Measurements from ENCODE around the gene PRKCH.
"Not testable (repeated sequence)": the region's sequence is repeated elsewhere in the genome, so short reads cannot be mapped to it uniquely, and the experiment has no call there.

Gene PRKCH

DNA sequence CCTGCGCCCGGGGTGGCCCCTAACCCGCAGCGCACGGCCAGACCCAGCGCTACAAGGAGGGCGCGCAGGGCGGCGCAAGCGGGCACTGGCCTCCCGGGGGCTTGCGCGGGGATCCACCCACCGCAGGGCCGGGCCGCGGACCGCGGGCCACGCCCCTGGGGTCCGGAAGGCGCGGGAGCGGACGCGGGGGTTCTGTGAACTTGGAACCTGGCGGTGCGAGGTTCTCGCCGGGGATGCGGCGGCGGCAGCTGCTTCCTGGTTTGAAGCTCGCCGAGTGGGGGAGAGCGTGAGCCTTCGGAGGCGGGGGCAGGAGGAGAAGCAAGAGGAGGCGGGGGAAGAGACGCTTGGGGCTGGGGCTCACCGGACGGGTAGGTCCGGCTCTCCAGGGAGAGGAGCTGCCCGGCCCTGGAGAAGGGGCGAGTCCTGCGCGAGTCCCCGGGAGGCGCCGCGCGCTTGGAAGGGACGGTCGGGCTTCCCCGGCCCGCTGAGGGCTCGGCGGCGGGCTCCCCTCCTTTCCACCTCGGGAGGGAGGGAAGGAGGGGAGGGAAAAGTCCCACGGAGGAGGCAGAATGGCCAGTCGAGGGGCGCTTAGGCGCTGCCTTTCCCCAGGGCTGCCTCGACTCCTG, at the start of gene PRKCH:
PRKCH (plus strand) TSS at position 195 of the 626 bp plus-strand sequence. CDS start 523 bp downstream, outside the sequence.
- DNase-seq = peak; percentile 55

DNA sequence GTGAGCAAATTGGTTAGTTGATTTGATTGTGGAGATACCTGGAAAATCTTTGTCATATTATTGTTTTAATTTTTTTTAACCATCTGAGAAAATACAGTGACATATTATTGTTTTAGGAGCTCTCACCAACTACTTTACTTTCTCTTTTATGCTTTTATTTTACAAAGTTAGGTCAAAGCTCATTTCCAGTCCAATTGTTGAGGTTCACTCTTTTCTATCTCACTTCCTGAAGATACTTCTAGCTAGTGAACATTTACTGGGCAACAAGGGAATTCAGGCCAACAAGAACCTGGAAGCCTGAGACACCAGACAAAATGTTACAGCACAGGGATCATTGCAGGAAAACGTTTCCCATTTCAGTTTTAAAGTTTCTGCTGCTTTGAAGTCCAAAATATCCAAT, 44.1 kb upstream of the PRKCH start:
- DNase-seq = no peak

DNA sequence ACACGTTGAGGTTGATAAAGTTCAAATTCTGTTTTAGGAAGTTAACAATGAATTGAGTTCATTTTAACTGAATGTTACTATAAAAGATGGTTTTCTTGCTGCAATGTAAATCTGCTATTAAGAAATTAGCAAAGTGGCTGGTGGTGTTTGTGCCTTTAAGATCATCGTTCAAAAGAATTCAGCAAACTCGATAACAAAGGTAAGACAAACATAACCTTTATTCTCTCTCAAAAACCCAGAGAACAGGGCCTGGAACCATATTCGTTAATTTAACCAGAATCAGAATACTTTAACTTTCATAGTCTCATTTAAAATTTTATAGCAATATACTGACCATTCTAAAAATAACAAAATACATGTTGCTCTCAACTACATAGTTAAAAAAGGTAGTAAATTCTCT, 43.6 kb upstream of the PRKCH start:
- DNase-seq = no peak

DNA sequence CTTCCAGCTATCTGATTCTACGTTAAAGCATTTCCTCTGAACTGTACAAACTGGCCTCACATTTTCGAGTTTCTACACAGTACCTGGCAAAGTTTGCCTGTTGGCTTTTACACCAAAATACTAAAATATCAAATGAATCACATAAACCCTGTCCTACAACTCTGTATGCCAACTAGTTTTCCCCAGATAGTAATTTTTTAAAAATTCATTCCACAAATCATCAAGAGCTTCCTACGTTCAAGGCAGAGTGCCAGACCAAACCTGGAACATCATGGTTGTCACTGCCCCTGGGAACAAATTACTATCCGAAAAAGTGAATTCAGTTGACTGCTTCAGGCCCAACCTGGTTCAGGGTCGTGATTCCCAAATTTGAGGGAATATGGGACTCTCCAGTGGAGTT, 42.3 kb upstream of the PRKCH start:
- DNase-seq = no peak

DNA sequence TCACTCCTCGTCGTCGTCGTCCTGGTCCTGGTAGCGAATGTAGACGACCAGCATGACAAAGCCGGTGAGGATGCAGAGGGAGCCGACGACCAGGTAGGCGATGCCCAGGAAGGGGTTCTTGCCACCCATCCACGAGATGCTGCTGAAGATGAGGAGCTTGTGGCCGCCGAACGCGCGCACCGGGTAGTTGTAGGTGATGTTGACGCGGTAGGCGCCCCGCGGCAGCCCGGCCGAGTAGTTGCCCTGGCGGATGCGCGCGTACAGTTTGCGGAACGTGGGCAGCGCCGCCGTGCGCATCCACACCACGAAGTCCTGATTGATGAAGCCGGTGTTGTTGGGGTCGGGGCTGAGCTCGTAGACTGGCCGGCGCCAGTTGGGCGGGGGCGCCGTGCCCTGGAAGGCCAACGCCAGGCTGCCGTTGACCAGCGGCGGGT, 41.3 kb upstream of the PRKCH start:
- DNase-seq = peak; percentile 67

DNA sequence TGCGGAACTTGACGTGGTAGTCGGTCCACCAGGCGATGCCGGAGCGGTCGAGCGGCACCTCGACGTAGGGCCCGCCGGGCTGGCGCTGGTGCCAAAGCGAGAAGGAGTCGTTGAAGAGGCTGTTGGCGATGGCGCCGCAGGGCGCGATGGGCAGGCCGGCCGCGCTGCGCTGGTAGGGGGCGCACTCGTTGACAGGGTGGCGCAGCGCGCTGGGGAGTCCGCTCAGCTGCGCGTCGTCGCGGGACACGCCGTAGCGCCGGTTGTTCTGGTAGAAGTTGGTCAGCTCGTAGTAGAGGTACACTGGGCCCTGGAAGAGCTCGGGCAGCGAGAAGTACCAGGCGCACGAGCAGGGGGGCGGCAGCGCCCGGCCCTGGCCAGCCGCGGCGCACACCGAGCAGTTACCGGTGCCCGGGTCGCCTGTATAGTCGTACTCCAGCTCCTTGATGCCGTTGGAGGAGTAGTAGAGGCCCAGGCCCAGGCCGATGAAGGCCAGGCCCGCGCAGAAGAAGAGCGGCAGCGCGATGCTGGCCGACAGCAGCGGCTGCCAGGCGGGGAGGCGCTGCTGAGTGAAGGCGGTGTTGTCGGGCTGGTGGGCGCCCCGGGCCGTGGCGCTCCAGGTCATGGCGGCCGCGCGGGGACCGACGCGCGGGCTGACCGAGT, 40.7 kb upstream of the PRKCH start:
- peak; percentile 67 for DNase-seq

DNA sequence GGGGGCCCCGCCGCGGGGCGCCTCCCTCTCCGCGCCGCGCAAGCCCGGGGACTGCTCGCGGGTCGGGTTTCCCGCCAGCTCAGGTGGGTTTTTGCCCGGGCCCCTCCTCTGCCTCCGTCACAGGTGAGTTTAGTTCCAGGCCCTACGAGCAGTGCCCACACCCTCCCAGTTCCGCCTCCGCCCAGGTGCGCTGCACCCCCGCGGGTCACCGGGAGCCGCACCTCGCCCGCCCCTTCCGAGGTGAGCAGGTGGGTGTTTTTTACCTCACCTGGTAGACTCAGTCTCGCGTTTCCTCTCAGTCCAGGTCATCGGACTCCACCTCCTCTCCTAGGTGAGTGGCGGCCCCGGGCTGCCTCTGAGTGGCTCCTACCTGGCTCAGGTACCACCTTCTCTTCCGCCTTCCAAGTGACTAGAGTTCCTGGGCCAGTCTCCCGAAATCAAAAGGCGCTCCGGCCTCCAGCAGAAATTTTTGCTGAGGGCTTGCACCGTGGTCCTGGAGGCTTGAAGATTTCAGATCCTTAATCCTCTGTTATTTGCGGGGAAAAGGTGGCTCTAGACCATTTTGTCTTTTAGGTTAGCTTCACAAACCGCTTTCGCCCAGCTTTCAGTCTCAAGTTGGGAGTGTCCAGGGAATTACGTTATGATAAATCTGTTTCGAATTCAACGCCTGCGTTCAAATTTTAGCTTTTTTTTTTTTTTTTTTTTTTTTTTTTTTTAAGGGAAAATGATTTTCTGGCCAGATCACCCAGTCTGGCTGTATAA, 40.0 kb upstream of the PRKCH start, which contains the start of gene TMEM30B:
TMEM30B (minus strand) TSS at position 153 of the 762 bp plus-strand sequence. CDS start 191 bp downstream, outside the sequence.
- peak; percentile 97 for DNase-seq

DNA sequence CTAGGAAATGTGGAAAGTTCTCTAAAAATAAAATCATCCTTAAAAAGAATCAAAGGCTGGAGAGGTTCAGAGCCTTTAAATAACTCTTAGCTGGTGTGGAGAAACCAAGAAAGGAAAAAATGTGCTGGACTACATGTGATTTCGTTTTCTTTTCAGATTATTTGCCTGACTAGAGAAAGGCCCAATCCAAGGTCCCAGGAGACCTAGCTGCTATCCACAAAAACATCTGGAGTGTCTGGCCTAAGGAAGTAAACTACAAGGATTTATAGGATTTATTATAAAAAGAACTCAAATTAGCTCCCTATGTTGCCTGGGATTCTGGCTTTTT, 39.5 kb upstream of the PRKCH start:
- no peak for DNase-seq

DNA sequence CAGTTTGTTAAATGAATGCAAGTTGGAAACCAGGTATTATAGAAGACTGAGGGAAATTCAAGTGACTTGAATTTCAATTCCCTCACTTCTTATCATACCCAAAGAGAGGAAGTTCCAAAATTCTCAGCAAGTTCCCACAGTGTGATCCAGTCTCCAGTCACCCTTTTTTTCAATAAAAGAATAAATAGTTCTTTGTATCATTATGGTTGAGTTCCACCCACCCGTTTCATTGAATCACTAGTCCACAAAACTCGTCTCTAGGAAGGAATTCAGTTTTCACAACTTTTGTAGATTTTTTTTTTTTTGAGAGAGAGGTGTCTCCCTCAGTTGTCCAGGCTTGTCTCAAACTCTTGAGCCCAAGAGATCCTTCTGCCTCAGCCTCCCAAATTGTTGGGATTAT, 38.6 kb upstream of the PRKCH start:
- DNase-seq = no peak

DNA sequence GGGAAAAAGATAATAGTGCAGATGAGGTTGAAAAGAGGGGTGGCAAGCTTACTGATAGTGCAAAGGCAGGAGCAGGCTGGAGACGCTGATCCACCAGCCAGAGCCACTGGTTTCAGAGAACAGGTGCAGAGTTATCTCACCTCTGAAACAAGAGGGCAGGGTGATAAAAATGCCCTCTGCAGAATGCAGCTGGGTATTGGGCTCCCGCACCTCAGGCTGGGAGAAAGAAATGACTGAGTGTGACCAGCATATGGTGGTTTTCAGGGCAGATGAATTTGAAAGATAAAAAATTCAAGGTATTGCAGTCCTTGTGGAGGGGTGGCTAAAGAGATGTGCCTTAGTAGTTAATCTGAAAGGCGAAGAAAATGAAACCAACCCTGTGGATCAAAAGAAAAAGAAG, 37.4 kb upstream of the PRKCH start:
- DNase-seq = no peak

DNA sequence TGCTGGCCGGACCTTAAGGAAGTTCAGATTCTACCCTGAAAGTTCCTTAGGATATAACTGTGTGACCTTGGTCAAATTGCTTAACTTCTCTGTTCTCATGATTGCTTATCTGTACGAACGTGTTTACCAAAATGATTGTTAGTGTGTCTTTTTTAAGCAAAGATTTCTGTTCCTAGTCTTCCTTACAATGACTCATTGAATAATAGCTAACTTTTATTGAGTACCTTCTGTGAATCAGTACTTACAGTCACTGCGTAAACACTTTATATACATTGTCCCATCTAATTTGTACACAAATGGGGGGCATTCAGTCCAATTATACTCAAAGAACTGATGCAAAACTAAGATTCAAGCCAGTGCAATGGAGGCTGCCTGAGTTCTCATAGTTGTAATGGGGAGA, 36.0 kb upstream of the PRKCH start:
- no peak for DNase-seq

DNA sequence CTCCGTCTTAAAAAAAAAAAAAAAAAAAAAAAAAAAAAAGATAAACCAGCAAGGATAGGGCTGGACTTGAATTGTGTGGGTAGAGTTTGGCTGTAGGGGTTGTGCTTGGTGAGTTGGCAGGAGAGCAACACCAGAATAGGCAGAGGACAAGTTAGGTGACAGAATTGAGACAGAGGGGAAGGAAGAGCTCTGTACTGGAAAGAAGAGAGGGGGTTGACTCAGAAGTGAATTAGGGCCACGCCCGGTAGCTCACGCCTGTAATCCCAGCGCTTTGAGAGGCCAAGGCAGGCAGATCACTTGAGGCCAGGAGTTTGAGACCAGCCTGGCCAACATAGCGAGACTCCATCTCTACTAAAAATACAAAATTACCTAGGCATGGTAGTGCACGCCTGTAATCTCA, 34.2 kb upstream of the PRKCH start:
- DNase-seq = no peak

DNA sequence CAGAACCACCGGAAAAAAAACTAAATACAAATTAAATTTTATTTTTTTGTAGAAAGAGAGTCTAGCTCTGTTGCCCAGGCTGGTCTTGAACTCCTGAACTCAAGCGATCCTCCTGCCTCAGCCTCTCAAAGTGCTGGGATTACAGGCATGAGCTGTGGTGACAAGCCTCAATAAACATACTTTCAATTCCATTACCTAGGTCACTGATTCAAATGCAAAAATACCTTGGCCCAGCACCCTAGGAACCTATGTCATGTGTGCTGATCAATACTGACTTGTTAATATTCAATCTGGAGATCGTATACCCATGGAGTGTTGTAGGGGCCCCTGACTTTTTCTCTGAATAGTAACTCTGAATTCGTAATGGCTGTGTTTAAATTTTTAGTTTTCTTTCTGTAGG, 33.2 kb upstream of the PRKCH start:
- DNase-seq = no peak

DNA sequence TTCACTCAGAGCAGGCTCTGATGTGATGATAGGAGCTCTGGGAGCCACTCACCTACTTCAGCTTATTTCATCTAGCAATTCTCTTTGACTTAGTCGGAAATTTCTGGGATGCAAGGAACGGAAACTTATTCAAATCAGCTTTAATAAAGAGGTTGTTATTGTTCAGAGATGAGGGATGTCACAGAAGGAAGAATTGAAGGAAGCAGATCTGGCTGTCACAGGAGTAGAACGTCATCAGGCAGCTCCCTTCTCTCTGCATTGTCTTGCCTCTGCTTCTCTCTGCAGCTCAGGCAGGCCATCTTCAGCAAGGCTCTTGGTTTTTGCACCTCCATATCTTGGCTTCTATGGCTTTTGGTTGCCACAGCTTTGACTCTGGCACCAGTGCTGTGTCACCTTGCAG, 32.7 kb upstream of the PRKCH start:
- no peak for DNase-seq

DNA sequence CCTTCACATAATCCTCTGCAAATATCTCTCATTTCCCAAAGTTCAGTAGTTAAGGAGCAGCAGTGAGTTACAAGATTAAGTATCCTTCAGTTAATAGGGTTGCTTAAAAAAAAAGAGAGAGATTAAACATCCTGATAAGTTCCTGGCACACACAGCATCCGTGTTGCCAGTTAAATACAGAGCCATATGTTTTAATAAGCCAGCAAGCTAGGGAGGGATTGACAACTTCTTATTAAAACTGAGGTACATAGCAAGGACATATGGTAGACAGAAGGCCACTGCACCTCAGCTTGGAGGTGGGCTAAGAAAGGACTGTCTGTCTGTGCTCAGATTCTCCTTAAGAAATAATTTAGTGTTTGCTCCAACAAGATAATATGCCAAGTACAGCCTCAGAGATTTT, 30.7 kb upstream of the PRKCH start:
- DNase-seq = no peak

DNA sequence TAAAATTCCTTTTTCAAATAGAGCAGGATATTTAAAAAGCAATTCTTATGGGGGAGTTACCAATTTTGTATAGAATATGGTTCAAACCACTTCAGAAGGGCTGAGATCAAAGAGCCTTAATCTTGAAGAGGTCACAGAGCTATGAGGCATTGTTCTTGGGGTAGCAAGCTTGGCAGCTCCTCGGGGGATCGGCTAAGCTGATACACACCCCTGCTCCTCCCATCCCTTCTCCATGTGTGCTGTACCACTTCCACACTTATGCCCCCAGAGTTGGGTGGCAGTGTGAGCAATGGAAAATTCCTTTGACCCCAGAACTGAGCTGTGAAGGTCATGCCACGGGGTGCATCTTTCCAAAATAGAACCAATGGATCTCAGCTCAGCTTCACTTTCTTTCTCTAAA, 25.2 kb upstream of the PRKCH start:
- no peak for DNase-seq

DNA sequence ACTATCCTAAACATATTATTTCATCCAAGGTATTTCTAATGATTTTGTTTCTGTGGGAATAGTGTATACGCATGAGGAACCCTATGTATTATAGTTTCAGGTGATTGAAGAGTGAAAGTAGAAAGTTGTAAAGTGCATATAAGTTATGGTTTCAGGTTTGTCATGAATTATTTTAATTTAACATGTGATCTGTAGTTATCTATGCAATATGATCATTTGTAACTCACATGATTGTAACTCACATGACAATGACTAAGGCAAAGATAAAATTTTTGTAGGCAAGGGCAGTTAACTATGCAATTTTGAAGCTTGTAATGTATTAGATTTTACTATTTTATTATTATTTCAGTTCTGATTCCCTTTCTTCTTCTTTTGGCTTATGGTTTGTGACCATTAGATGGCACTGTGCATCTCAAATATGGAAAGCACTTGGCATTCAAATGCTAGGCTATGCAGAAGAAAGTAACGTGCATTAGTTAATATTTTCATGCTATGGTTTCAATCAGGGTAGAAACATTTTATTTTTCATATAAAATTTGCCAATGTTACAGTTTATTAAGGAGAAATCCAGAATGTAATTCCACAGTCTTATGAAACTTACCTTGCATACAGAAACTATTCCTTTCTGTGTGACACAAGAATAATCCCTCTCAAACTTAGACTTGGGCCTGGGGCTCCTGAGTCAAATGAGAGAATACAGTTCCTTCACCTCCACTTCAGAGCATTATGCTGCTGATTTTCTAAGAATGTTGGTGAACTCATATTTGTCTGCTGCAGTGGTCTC, 24.5 kb upstream of the PRKCH start:
- peak; percentile 42 for DNase-seq

DNA sequence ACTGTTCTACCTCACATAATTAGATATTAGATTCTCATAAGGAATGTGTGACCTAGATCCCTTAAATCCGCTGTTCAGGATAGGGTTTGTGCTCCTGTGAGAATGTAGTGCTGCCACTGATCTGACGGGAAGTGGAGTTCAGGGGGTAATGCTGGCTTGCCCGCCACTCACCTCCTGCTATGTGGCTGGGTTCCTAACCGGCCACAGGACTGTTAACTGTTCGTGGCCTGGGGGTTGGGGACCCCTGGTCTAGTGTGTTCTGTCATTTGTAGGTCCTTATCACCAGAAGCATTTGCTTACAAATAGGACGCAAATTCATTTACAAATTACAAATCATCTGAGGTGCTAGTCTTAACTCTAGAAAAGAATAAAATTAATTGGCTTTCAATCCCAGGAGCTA, 23.8 kb upstream of the PRKCH start:
- no peak for DNase-seq

DNA sequence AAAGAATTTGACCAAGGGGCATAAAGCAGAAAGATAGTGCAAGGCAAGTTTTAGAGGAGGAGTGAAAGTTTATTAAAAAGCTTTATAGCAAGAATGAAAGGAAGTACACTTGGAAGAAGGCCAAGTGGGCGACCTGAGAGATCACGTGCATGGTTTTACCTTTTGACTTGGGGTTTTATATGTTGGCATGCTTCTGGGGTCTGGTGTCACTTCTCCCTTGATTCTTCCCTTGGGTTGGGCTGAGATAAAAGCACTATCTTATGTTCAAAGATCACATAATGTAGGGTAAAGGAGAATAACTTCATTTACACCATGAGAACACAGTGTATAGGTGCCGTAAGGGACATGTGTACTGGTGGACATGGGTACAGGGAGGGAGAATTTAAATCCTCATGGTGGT, 22.6 kb upstream of the PRKCH start:
- no peak for DNase-seq

DNA sequence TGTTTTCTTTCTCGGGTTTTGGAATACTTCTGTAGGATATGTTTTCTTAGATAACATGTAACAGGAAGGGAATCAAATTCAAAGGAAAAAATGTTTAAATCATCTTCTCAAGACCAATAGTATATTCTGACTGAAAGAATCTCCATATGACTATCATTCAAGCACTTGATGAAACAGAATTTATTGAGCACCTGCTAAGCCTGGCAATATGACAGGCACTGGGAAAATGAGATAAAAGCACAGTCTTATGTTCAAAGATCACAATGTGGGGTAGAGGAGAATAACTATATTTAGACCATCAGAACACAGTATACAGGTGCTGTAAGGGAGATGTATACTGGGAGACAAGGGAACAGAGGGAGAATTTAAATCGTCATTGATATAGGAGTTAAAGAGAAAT, 21.2 kb upstream of the PRKCH start:
- no peak for DNase-seq

DNA sequence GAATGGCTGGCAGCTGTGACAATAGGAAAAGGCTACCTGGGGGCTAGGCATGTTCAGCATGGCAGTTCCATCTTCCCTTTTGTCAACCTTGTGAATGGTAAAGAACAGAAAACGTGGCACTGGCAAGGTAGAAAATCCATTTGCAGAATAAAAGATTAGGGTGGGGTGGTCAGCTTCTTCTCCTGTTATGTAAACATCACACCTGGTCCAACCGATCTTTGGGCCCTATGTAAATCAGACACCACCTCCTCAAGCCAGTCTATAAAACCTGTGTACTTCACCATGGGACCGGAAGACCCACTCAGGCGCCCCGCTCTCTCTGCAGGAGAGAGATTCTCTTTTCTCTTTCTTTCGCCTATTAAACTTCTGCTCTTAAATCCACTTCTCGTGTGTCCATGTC, 20.6 kb upstream of the PRKCH start:
- no peak for DNase-seq

DNA sequence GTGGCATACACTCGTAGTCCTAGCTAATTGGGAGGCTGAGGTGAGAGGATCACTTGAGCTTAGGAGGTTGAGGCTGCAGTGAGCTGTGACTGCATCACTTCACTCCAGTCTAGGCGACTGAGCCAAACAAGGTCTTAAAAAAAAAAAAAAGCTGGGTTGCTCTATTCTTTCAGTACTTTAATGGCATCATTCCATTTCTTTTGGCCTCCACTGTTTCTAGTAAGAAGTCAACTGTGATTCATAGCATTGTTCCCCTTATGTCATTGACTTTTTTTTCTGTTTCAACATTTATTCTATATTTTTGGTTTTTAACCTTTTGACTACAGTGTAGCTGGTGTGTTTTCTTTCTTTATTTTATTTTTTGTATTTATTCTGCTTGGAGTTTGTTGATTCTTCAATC, 16.7 kb upstream of the PRKCH start:
- no peak for DNase-seq

DNA sequence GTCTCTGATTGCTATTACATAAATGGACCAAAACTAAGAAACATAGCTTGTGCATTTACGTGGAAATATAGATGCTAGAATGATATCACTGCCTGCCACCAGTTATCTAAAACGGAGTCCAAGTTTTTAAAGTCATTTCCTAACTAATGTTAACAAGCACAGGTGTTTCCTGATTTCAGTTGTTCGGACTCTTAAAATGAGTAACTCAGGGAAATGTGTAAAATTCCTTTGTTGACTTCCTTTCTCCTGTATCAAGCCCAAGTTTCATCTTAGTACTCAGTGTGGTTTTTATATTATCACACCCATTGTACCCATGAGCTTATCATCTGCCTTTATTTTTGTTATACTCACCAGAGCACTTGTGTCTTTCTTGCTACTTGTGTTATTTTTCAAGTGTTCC, 13.2 kb upstream of the PRKCH start:
- DNase-seq = no peak

DNA sequence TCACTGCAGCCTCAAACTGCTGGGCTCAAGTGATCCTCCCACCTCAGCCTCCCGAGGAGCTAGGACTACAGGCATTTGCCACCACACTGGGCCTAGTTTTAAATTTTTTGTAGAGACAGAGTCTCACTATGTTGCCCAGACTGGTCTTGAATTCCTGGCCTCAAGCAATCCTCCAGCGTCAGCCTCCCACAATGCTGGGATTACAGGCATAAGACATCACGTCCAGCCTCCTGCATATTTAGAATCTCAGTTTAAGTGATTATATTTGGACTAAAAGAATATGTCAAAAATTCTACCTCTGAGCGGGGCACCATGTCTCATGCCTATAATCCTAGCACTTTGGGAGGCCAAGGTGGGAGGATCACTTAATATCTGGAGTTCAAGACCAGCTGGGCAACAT, 12.7 kb upstream of the PRKCH start:
- DNase-seq = not testable (repeated sequence)
